DOHH2 (cell line): ENCODE data around the gene TXLNB.

Source experiments
- EZH2phosphoT487 ChIP-seq: fragments of 200-600 bp; sonication (generic); IDR thresholded peaks from 2 replicates; pipeline ENCODE4 v1.6.1; 2017; ENCODE audit warnings: borderline replicate concordance, mild to moderate bottlenecking, antibody characterized with exemption, low read length, moderate library complexity, mixed read lengths
- TF ChIP-seq, protein P1 (sequence below): fragments of 200-600 bp; sonication (generic); IDR thresholded peaks from one replicate; pipeline ENCODE4 v1.5.1; 2014; ENCODE audit warnings: antibody characterized with exemption, mild to moderate bottlenecking, low read depth, low read length; ENCODE audit not compliant: poor library complexity, severe bottlenecking

GRCh38 chr6:139295901-139296300 is 4.1 kb upstream of the TXLNB start:
- TF ChIP-seq, protein P1, sequence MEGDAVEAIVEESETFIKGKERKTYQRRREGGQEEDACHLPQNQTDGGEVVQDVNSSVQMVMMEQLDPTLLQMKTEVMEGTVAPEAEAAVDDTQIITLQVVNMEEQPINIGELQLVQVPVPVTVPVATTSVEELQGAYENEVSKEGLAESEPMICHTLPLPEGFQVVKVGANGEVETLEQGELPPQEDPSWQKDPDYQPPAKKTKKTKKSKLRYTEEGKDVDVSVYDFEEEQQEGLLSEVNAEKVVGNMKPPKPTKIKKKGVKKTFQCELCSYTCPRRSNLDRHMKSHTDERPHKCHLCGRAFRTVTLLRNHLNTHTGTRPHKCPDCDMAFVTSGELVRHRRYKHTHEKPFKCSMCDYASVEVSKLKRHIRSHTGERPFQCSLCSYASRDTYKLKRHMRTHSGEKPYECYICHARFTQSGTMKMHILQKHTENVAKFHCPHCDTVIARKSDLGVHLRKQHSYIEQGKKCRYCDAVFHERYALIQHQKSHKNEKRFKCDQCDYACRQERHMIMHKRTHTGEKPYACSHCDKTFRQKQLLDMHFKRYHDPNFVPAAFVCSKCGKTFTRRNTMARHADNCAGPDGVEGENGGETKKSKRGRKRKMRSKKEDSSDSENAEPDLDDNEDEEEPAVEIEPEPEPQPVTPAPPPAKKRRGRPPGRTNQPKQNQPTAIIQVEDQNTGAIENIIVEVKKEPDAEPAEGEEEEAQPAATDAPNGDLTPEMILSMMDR = no peak
- TF ChIP-seq EZH2phosphoT487 = no peak
